CMK (cell line): ENCODE data around the gene ASTN2.

Experiments used
- DNase-seq: peaks from one replicate; pipeline ENCODE4 v3.0.0-alpha.2; 2010; ENCODE audit warnings: low read depth

ASTN2 gene

DNA sequence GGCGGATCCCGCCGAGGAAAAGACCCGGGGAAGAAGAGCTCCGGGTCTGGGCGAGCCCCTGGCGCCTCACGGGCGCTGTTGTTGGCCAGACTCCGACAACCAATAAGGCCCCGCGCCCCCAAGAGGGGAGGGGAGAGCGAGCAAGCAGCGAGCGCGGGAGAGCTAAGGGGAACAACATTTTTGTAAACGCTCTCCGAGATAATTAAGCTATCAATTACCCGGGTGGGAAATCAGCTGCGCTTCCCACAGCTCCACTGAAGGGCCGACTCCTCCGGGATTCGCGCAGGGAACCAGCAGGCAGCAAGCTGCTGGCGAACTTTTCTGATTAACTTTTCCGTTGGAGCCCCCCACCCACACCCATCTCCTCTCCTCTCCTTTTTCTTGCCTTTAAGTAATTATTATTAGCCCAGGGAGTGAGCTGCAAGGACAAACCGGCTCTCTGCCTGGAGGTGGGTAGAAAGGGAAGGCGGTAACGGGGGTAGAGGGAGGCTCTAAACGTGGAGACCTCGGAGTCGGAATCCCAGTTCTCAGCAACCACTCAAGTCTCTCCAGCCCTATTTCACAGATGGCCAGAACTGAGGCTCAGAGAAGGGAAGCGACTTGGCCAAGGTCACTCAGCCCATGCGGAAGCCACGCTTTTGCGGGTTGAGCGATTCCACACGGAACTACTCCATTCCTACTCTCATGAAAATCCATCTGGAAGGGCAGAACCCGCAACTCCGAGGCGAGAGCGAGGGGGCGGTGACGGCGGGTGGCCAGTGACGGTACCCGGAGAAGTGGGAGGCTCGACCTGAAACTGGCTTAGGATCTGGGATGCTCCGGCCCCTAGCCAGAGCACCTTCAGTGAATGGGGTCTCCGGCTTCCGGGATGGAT is 1.3 kb downstream of the ASTN2 start:
- no peak for DNase-seq

- DNase-seq: no peak
These were observed 2.0 kb downstream of the ASTN2 start for GRCh38 chr9:117412841-117413240.

- no peak for DNase-seq
These were observed 2.7 kb downstream of the ASTN2 start for GRCh38 chr9:117412006-117412715.

DNA sequence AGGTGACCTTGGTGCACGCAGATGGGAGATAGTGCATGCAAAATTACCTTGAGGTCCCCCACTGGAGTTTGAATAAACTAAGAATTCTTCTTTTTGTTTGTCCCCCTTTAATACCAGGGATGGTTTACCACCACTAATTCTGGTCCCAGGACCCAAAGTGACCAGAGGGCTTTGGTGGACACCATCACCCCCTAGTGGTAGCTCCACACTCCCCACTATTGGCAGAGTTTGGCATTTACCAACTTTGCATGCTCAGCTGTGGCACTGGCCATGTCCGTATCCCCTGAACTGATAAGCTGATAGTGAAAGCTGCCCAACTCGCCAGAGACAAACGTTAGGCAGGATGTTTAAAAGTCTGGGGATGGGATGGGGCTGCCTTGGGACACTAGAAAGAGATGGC is 3.3 kb downstream of the ASTN2 start:
- no peak for DNase-seq

DNA sequence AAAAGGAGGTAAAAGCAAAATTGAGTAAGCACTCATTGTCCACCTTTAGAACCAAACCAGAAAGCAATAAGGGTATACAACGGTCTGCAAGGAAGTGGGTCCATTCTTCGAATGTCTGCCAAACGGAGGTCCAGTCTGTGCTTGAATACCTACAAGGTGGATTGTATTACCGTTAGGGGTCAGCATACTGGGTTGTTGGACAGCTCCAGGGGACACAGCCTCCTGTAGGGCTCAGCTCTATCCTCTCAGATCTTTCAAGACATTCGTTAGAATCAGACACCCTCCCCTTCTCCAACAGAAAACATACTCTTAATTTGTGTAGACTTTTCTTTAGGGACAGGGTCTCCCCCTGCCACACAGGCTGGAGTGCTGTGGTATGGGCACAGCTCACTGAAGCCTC is 5.5 kb downstream of the ASTN2 start:
- DNase-seq: no peak

GRCh38 chr9:117407436-117408022 is 7.3 kb downstream of the ASTN2 start:
- DNase-seq: no peak

- DNase-seq: no peak
These were observed 8.7 kb downstream of the ASTN2 start for GRCh38 chr9:117405950-117406705.

- DNase-seq: no peak
These were observed 11.0 kb downstream of the ASTN2 start for GRCh38 chr9:117403848-117404247.

GRCh38 chr9:117403403-117403811 is 11.4 kb downstream of the ASTN2 start:
- no peak for DNase-seq

- no peak for DNase-seq
These were observed 14.7 kb downstream of the ASTN2 start for GRCh38 chr9:117400171-117400570.

GRCh38 chr9:117395151-117395650 is 19.7 kb downstream of the ASTN2 start:
- DNase-seq: no peak

DNA sequence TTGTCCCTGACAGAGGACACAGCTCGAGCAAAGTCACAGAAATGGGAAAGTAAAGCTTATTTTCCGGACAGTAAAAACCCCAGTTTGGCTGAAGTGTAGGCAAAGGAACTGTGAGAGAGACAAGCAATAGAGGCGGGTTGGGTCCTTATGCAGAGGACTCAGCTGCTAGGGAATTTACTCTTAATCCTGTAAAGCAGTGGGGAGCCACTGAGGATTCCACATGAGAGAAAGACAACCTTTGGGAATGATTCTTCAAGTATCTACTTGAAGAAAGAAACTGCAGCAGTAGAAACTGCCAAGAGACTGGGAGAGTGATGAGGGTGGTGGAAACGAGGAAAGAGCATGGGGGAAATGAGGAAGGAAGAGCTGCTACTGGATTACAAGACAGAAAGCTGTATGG is 20.2 kb downstream of the ASTN2 start:
- no peak for DNase-seq

DNA sequence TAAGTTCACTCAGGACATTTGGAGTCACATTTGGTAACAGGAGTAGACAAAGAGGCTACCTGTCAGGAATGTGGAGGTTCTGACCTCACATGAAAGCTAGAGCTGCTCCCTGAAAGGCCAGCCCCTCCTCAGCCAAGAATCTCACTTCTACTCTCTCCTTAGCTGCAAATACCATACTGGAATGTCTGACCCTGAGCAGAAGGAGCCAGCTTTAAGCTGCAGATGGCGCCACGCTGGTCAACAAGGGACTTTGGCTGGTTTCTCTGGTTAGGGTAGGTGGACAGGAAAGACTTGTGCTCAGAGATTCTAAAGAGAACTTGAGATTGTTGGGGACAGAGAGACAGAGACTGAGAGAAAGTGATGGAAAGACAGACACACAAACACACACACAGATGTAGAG is 21.9 kb downstream of the ASTN2 start:
- no peak for DNase-seq

- no peak for DNase-seq
These were observed 27.4 kb downstream of the ASTN2 start for GRCh38 chr9:117387422-117387821.

- DNase-seq: no peak
These were observed 35.5 kb downstream of the ASTN2 start for GRCh38 chr9:117379341-117379740.

DNA sequence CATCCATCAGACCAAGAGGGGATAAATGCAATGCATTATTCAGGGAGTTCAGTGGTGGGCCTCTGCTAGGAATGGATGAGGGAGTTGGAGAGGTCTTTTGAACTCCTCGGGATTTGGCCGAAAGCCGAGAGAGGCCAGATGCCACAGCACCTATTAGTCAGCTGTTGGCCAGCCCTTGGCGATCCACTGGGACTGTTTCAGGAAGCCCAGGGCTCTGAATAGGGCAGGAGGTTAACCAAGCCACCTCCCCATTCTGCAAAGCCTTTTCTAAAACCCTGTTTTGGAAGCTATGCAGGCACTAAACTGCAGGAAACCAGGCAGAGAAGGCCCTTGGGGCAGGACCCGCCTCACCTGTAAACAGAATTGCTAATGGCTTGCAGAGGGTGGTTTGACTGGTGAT is 37.8 kb downstream of the ASTN2 start:
- DNase-seq: no peak

GRCh38 chr9:117375956-117376355 is 38.9 kb downstream of the ASTN2 start:
- DNase-seq: no peak

GRCh38 chr9:117374076-117374725 is 40.7 kb downstream of the ASTN2 start:
- DNase-seq: no peak

GRCh38 chr9:117368684-117369230 is 46.1 kb downstream of the ASTN2 start:
- no peak for DNase-seq

GRCh38 chr9:117365438-117365837 is 49.4 kb downstream of the ASTN2 start:
- no peak for DNase-seq

GRCh38 chr9:117363006-117363405 is 51.9 kb downstream of the ASTN2 start:
- no peak for DNase-seq
